Ascending aorta (tissue), 2 donors: ENCODE results near the gene CLIP1. TPM values are rescaled to one million over a fixed set of nuclear protein-coding genes. Genes with fewer than 3 reads are reported as not detected.
"Not testable (repeated sequence)": the region's sequence is repeated elsewhere in the genome, so short reads cannot be mapped to it uniquely, and the experiment has no call there.

Experiments used
- DNase-seq, 2 donors: peaks; one replicate each; pipeline ENCODE4 v3.0.0-alpha.2; 2019; ENCODE audit warnings: low spot score in 2 of 2
- H3K27ac ChIP-seq, 2 donors: fragments of 200-600 bp; sonication (generic); one replicate each; pipeline ENCODE4 v1.5.1; 2016 to 2017; ENCODE audit warnings: mild to moderate bottlenecking in 1 of 2
- H3K27me3 ChIP-seq: fragments of 200-600 bp; sonication (generic); one replicate; pipeline ENCODE4 v1.5.1; 2017
- H3K36me3 ChIP-seq, 2 donors: fragments of 200-600 bp; sonication (generic); one replicate each; pipeline ENCODE4 v1.5.1; 2016
- H3K4me1 ChIP-seq, 2 donors: fragments of 200-600 bp; sonication (generic); one replicate each; pipeline ENCODE4 v1.5.1; 2016 to 2017; ENCODE audit warnings: mild to moderate bottlenecking in 1 of 2
- H3K4me3 ChIP-seq, 2 donors: fragments of 200-600 bp; sonication (generic); one replicate each; pipeline ENCODE4 v1.5.1; 2016 to 2017; ENCODE audit warnings: mild to moderate bottlenecking in 1 of 2
- H3K9me3 ChIP-seq, 2 donors: fragments of 200-600 bp; sonication (generic); one replicate each; pipeline ENCODE4 v1.5.1; 2016
- CTCF ChIP-seq, 3 experiments: fragments of 200-600 bp in 2 of 3; fragments of 450-650 bp in 1 of 3; sonication (generic) in 2 of 3; IDR thresholded peaks; one replicate each; pipeline ENCODE4 v1.5.1; 2016 to 2019; ENCODE audit warnings: antibody characterized with exemption in 3 of 3, mild to moderate bottlenecking in 1 of 3, moderate library complexity in 1 of 3
- intact Hi-C: fragments of 100-400 bp; cut with DNase I; formaldehyde crosslinking; loops from one replicate; pipeline ENCODE4 v1.15.1; 2023
- total RNA-seq: library from RNA; depleted of rRNA; stranded (reverse); fragments of >200 nt; gene quantifications from one replicate; pipeline ENCODE4 v1.1.0, GENCODE V29; 2016

The CLIP1 gene
- total RNA-seq, 1 donor from 2014 or later, result 44.7 TPM

GRCh38 chr12:122437656-122438121 is 15.2 kb upstream of the CLIP1 start:
- no peak for TF ChIP-seq CTCF (IDR thresholded peaks at IDR 0.05)
- Histone ChIP-seq H3K36me3 (no peaks in the 10 kb centered on the region), H3K27me3 (no peaks in the 10 kb centered on the region), H3K4me3 (no peak overlapping the region), H3K9me3 (no peaks in the 10 kb centered on the region), H3K27ac (peak overlapping the region in 1 of 2 donors; percentile 11), H3K4me1 (no peaks in the 10 kb centered on the region)
- intact Hi-C loops, result no loop called here
- DNase-seq, result peak in 1 of 2 donors; percentile 81

GRCh38 chr12:122435186-122435585 is 12.7 kb upstream of the CLIP1 start:
- intact Hi-C loops, result no loop called here
- no peak for TF ChIP-seq CTCF (IDR thresholded peaks at IDR 0.05)
- DNase-seq, result no peak

GRCh38 chr12:122429043-122429442 is 6.6 kb upstream of the CLIP1 start:
- H3K9me3 ChIP-seq, H3K36me3 ChIP-seq, H3K4me1 ChIP-seq, H3K4me3 ChIP-seq, H3K27ac ChIP-seq, DNase-seq, H3K27me3 ChIP-seq, intact Hi-C loops: not testable (repeated sequence)

More at GRCh38 chr12:122435186-122435585, 12.7 kb upstream of the CLIP1 start:
- no peak overlapping the region for H3K4me3 ChIP-seq
- H3K9me3 ChIP-seq, result no peaks in the 10 kb centered on the region
- H3K36me3 ChIP-seq, result no peaks in the 10 kb centered on the region
- no peaks in the 10 kb centered on the region for H3K4me1 ChIP-seq
- no peak overlapping the region for H3K27ac ChIP-seq
- H3K27me3 ChIP-seq, result no peaks in the 10 kb centered on the region

GRCh38 chr12:122427403-122427802 is 4.9 kb upstream of the CLIP1 start:
- Histone ChIP-seq H3K4me3 (no peak overlapping the region), H3K9me3 (no peaks in the 10 kb centered on the region), H3K27ac (no peak overlapping the region), H3K27me3 (no peaks in the 10 kb centered on the region), H3K4me1 (peaks cover 0 to 8% of the 10 kb centered on the region in 2 donors), H3K36me3 (no peaks in the 10 kb centered on the region)
- DNase-seq, result no peak
- intact Hi-C loops, result no loop called here
- TF ChIP-seq CTCF (IDR thresholded peaks at IDR 0.05), result no peak

GRCh38 chr12:122423258-122424165 is 1.0 kb upstream of the CLIP1 start:
- H3K27ac ChIP-seq, result peak overlapping the region; percentile 74 to 80
- H3K9me3 ChIP-seq, result no peaks in the 10 kb centered on the region
- intact Hi-C loops, result loop anchor here (2.0 kb wide), 1 partner anchor 39 kb away; no protein-coding TSS in a partner anchor
- H3K27me3 ChIP-seq, result no peaks in the 10 kb centered on the region
- H3K4me1 ChIP-seq, result peaks cover 5 to 19% of the 10 kb centered on the region in 2 donors
- no peaks in the 10 kb centered on the region for H3K36me3 ChIP-seq
- no peak for DNase-seq
- TF ChIP-seq CTCF (IDR thresholded peaks at IDR 0.05), result no peak
- peak overlapping the region; percentile 69 to 98 for H3K4me3 ChIP-seq

- H3K36me3 ChIP-seq, result no peaks in the 10 kb centered on the region
- DNase-seq, result peak in 1 of 2 donors; percentile 79
- no peaks in the 10 kb centered on the region for H3K27me3 ChIP-seq
- H3K4me1 ChIP-seq, result peaks cover 5 to 19% of the 10 kb centered on the region in 2 donors
- H3K4me3 ChIP-seq, result peak overlapping the region; percentile 69 to 98
- H3K9me3 ChIP-seq, result no peaks in the 10 kb centered on the region
- no peak for TF ChIP-seq CTCF (IDR thresholded peaks at IDR 0.05)
- intact Hi-C loops, result loop anchor here (2.0 kb wide), 1 partner anchor 40 kb away; no protein-coding TSS in a partner anchor
- H3K27ac ChIP-seq, result peak overlapping the region; percentile 74 to 80
These were observed 325 bp upstream of the CLIP1 start for GRCh38 chr12:122422730-122423257.
